ENCODE results near the gene SLC8A2.

GRCh38 chr19:47435196-47435595 lies 36.5 kb downstream of the SLC8A2 start:
- TF ChIP-seq CTCF (IDR thresholded peaks at IDR 0.05), result no peak
- TF ChIP-seq POLR2A (IDR thresholded peaks at IDR 0.05), result no peak
